OCI-LY1 (cell line): ENCODE data around the gene JPT2.

ENCODE experiments used
- EZH2 ChIP-seq: fragments of 200-600 bp; sonication (generic), shearing (Covaris generic); IDR thresholded peaks from 2 replicates; pipeline ENCODE4 v1.8.0; 2017; ENCODE audit warnings: borderline replicate concordance, mixed run types, mild to moderate bottlenecking, antibody characterized with exemption, low read length, moderate library complexity, mixed read lengths
- TF ChIP-seq, protein P1 (sequence below): fragments of 200-600 bp; sonication (generic), shearing (Covaris generic); IDR thresholded peaks from 2 replicates; pipeline ENCODE4 v1.5.1; 2017; ENCODE audit warnings: mild to moderate bottlenecking, antibody characterized with exemption, low read length, moderate library complexity, mixed read lengths

DNA sequence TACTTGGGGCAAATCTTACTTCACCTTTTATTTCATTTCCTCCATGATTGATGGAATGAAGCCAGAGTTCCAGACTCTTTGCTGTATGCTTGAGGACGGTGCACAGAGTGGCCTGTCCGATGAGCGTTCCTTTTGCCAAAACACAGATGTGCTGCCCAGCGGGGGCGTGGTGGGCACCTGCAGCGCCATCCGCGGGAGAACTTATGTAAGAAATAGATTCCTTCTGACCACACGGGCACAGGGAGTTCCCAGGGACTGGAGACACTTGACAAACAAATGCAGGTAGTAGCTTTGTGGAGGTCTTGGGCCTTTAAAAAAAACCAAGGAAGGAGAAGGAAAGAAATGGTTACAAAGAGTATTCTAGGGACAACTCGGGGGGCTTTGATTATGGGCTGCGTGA lies 35.3 kb upstream of the JPT2 start:
- TF ChIP-seq, protein P1, sequence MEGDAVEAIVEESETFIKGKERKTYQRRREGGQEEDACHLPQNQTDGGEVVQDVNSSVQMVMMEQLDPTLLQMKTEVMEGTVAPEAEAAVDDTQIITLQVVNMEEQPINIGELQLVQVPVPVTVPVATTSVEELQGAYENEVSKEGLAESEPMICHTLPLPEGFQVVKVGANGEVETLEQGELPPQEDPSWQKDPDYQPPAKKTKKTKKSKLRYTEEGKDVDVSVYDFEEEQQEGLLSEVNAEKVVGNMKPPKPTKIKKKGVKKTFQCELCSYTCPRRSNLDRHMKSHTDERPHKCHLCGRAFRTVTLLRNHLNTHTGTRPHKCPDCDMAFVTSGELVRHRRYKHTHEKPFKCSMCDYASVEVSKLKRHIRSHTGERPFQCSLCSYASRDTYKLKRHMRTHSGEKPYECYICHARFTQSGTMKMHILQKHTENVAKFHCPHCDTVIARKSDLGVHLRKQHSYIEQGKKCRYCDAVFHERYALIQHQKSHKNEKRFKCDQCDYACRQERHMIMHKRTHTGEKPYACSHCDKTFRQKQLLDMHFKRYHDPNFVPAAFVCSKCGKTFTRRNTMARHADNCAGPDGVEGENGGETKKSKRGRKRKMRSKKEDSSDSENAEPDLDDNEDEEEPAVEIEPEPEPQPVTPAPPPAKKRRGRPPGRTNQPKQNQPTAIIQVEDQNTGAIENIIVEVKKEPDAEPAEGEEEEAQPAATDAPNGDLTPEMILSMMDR: no peak
- no peak for TF ChIP-seq EZH2
